MM.1S (cell line): ENCODE results near the gene PAN3.

Experiments used
- CTCF ChIP-seq: fragments of 300-600 bp; sonication (generic); IDR thresholded peaks from 2 replicates; pipeline ENCODE4 v1.5.1; 2016; ENCODE audit warnings: antibody characterized with exemption, low read length, mixed read lengths
- EZH2 ChIP-seq: fragments of 300-600 bp; sonication (generic); optimal IDR thresholded peaks from 2 replicates; pipeline ENCODE3; 2017; ENCODE audit warnings: low read depth, mild to moderate bottlenecking, antibody characterized with exemption, low read length, mixed read lengths

- TF ChIP-seq CTCF (no peak), EZH2 (no peak)
Measured at GRCh38 chr13:28128926-28129325, 9.4 kb upstream of the PAN3 start.
